Activated naive CD4-positive, alpha-beta T cell treated with anti-CD3 and anti-CD28 coated beads, Interleukin-2, amount 50 U/mL, for 24 hours (primary cell): ENCODE results near the gene PLA2G5.

Experiments used
- H3K27ac Mint-ChIP-seq: one replicate; pipeline ENCODE4 v1.8.0; 2021; ENCODE audit warnings: mild to moderate bottlenecking, mixed read lengths
- H3K27me3 Mint-ChIP-seq: one replicate; pipeline ENCODE4 v1.8.0; 2021; ENCODE audit warnings: mixed read lengths
- H3K36me3 Mint-ChIP-seq: one replicate; pipeline ENCODE4 v1.8.0; 2021; ENCODE audit warnings: mixed read lengths
- H3K4me1 Mint-ChIP-seq: one replicate; pipeline ENCODE4 v1.8.0; 2021; ENCODE audit warnings: mixed read lengths
- H3K4me3 Mint-ChIP-seq: one replicate; pipeline ENCODE4 v1.8.0; 2021; ENCODE audit warnings: mild to moderate bottlenecking, mixed read lengths
- H3K9me3 Mint-ChIP-seq: one replicate; pipeline ENCODE4 v1.8.0; 2021; ENCODE audit warnings: mixed read lengths

PLA2G5 gene

DNA sequence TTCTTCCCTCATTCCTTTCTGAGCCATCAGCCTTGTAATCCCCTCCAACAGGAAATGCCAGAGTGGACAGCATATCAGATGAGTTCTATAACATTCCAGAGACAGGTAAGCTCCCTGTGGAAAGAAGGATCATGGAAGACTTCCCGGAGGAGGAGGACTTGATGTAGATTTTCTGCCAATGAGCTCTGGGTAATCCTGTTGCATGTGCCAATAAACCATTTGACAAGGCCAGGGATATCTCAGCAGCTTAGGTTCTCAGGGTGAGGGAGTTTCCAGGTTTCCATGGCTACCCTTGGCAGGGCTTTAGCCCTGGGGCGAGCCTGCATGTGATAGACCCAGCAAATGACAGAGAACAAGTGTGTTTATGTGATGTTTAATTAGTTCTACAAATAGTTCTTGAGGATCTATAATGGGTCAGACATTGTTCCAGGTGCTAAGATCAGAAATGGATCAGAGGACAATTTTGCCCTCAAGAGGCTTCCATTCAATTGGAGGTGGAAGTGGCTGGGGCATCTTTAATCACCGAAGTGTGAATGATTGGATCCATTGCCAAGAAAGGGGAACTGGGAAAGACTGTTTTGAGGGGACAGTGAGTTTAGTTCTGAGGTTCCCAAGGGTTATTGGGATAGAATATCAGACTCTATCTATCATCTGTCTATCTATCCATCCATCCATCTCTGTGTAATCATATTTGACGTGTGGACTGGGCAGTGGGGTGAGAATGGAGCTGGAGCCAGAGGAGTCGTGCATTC, 6.9 kb downstream of the PLA2G5 start:
- no peak overlapping the region for H3K4me3 Mint-ChIP-seq
- no peak overlapping the region for H3K27ac Mint-ChIP-seq
- peaks cover 3% of the 10 kb centered on the region for H3K27me3 Mint-ChIP-seq
- no peaks in the 10 kb centered on the region for H3K9me3 Mint-ChIP-seq
- peaks cover 16% of the 10 kb centered on the region for H3K4me1 Mint-ChIP-seq
- H3K36me3 Mint-ChIP-seq: no peaks in the 10 kb centered on the region

DNA sequence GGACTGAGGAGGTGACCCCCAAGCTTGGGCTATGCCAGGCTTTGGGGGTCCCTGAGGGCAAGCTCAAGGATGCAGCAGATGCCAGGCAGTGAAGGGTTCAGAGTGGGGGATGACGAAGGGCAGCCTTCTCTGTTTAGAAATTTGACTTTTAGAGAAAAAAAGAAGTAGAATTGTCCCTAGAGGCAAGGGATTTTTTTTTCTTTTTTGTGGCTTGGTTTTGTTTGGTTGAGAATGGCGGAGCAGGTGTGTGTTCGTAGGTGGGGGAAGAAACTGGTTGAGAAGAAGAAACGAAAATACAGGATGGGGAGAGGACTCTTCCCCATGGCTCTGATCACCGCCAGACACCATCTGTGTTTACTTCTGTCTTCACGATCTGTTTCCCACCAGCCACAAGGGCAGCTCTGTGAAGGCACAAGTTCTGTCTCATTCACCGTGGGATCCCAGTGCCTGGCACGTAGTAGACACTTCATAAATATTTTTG, 8.2 kb downstream of the PLA2G5 start:
- Mint-ChIP-seq H3K36me3 (no peaks in the 10 kb centered on the region), H3K4me1 (peaks cover 16% of the 10 kb centered on the region), H3K9me3 (no peaks in the 10 kb centered on the region), H3K4me3 (no peak overlapping the region), H3K27ac (no peak overlapping the region), H3K27me3 (peaks cover 3% of the 10 kb centered on the region)

GRCh38 chr1:20078711-20079110, 8.7 kb downstream of the PLA2G5 start:
- peaks cover 3% of the 10 kb centered on the region for H3K27me3 Mint-ChIP-seq
- H3K27ac Mint-ChIP-seq: no peak overlapping the region
- no peak overlapping the region for H3K4me3 Mint-ChIP-seq
- no peaks in the 10 kb centered on the region for H3K9me3 Mint-ChIP-seq
- H3K36me3 Mint-ChIP-seq: no peaks in the 10 kb centered on the region
- H3K4me1 Mint-ChIP-seq: peaks cover 16% of the 10 kb centered on the region

DNA sequence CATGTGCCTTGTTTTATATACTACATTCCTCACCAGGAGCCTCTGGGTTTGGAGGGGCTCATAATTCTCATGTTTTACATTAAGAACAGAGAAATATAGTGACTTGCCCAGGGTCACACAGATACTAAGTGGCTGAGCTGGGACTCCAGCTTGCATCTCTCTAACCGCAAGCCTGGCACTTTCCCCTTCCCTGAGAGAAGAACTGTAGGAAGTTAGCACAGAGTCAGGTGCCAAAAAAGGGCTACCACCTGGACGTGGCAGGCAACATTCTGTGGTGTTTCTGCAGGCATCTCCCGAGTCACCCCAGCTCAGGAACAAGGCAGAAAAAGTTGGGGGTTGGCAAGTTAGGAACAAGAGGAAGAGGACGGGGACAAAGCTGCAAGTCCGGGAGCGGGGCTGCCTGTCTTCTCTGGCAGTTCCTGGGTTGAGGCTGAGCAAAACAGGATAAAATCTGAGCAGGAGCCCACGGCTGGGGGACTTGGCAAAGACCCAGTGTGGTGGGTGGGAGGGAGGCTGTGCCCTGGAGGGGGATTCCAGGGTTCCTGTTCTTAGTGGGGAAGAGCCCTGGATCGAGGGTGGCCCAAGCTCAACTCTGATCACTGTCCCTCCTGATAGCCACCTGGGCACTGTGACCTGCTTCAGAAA, 9.8 kb downstream of the PLA2G5 start:
- Mint-ChIP-seq H3K27ac (no peak overlapping the region), H3K4me3 (no peak overlapping the region), H3K27me3 (peaks cover 3% of the 10 kb centered on the region), H3K9me3 (no peaks in the 10 kb centered on the region), H3K36me3 (no peaks in the 10 kb centered on the region), H3K4me1 (peaks cover 16% of the 10 kb centered on the region)

- H3K27ac Mint-ChIP-seq: no peak overlapping the region
- H3K4me3 Mint-ChIP-seq: no peak overlapping the region
- H3K36me3 Mint-ChIP-seq: no peaks in the 10 kb centered on the region
- peaks cover 16% of the 10 kb centered on the region for H3K4me1 Mint-ChIP-seq
- H3K27me3 Mint-ChIP-seq: peaks cover 3% of the 10 kb centered on the region
- H3K9me3 Mint-ChIP-seq: no peaks in the 10 kb centered on the region
These were observed 10.7 kb downstream of the PLA2G5 start for GRCh38 chr1:20080441-20081352.

GRCh38 chr1:20081353-20081810, 11.4 kb downstream of the PLA2G5 start:
- no peaks in the 10 kb centered on the region for H3K9me3 Mint-ChIP-seq
- no peak overlapping the region for H3K27ac Mint-ChIP-seq
- no peaks in the 10 kb centered on the region for H3K36me3 Mint-ChIP-seq
- H3K4me3 Mint-ChIP-seq: no peak overlapping the region
- peaks cover 16% of the 10 kb centered on the region for H3K4me1 Mint-ChIP-seq
- H3K27me3 Mint-ChIP-seq: peaks cover 3% of the 10 kb centered on the region

DNA sequence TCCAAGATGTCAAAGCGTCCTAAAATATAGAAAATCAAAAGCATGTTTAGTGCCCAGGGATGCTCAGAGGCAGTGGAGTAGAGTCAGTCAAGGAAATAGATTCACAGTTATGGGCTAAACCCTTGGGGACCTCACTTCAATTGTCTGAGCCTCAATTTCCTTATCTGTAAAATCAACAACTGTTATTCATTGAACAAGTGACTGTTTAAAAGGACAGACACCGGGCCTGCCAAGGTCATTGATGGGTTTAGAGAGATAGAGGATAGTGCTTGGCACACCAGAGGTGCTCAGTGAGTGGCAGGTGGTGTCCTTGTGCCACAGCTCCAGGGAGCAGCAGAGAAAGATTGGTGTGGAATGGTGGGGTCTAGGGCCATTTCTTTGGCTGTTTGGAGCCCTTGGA, 12.8 kb downstream of the PLA2G5 start:
- H3K27ac Mint-ChIP-seq: no peak overlapping the region
- no peak overlapping the region for H3K4me3 Mint-ChIP-seq
- peaks cover 3% of the 10 kb centered on the region for H3K27me3 Mint-ChIP-seq
- no peaks in the 10 kb centered on the region for H3K36me3 Mint-ChIP-seq
- H3K9me3 Mint-ChIP-seq: no peaks in the 10 kb centered on the region
- H3K4me1 Mint-ChIP-seq: peaks cover 15% of the 10 kb centered on the region

DNA sequence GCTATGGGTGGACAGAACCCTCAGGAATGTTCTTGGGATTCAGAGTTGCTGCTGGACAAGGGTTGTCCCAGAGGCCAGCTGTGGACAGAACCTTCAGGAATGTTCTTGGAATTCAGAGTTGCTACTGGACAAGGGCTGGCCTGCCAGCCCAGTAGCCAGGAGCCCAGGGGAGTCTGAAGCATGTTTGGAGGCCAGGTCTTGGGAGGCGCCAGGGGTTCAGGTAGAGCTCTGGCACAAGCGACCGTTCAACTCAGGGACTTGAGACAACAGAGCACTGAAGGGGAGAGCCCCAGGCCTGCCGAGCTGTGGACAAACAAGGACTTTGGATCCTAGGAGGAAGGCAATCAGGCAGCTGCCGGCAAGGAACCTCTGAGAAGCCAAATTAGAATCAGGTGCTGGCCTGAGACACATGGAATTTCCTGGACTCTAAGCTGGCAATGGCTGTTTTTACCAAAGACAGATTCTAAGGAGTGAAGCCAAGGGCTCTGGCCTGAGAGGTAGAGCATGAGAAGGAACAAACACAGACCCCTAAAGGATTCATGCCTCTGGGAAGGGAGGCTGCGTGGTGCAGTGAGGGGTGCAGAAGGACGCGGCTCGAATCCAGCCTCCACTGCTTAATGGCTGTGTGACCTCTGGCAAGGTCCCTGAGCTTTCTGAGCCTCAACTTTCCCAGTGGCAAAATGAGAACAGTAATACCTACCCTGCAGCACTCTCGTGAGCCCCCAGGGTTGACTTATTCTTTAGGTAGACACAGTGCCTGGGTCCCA, 13.4 kb downstream of the PLA2G5 start:
- H3K9me3 Mint-ChIP-seq: no peaks in the 10 kb centered on the region
- H3K36me3 Mint-ChIP-seq: no peaks in the 10 kb centered on the region
- peaks cover 3% of the 10 kb centered on the region for H3K27me3 Mint-ChIP-seq
- no peak overlapping the region for H3K4me3 Mint-ChIP-seq
- H3K27ac Mint-ChIP-seq: no peak overlapping the region
- peaks cover 9% of the 10 kb centered on the region for H3K4me1 Mint-ChIP-seq

DNA sequence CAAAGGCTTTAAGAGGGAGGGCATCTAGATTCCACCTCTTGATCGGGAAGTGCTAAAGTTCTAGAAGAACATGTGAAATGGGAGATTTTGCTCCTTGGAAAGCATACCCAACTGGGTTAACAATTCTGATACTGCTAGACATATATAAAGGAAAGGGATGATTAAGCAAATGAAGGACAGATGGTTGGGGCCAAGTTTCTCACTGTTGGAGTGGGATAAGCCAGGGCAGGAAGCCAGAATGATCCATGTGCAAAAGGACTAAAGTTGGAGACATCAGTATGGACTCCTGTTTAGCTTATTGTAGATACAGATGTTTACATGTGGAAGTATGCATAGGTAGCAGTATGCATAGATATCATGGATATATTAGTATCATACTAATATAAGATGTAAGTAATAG, 16.8 kb downstream of the PLA2G5 start:
- H3K9me3 Mint-ChIP-seq: no peaks in the 10 kb centered on the region
- H3K36me3 Mint-ChIP-seq: no peaks in the 10 kb centered on the region
- no peak overlapping the region for H3K27ac Mint-ChIP-seq
- no peaks in the 10 kb centered on the region for H3K27me3 Mint-ChIP-seq
- no peak overlapping the region for H3K4me3 Mint-ChIP-seq
- no peaks in the 10 kb centered on the region for H3K4me1 Mint-ChIP-seq

GRCh38 chr1:20087668-20088067, 17.7 kb downstream of the PLA2G5 start:
- H3K36me3 Mint-ChIP-seq: no peaks in the 10 kb centered on the region
- H3K4me3 Mint-ChIP-seq: no peak overlapping the region
- no peaks in the 10 kb centered on the region for H3K4me1 Mint-ChIP-seq
- H3K27me3 Mint-ChIP-seq: no peaks in the 10 kb centered on the region
- no peaks in the 10 kb centered on the region for H3K9me3 Mint-ChIP-seq
- no peak overlapping the region for H3K27ac Mint-ChIP-seq

- no peaks in the 10 kb centered on the region for H3K4me1 Mint-ChIP-seq
- no peak overlapping the region for H3K4me3 Mint-ChIP-seq
- no peaks in the 10 kb centered on the region for H3K36me3 Mint-ChIP-seq
- H3K27me3 Mint-ChIP-seq: no peaks in the 10 kb centered on the region
- H3K27ac Mint-ChIP-seq: no peak overlapping the region
- H3K9me3 Mint-ChIP-seq: no peaks in the 10 kb centered on the region
These were observed 19.5 kb downstream of the PLA2G5 start for GRCh38 chr1:20089328-20090077.

DNA sequence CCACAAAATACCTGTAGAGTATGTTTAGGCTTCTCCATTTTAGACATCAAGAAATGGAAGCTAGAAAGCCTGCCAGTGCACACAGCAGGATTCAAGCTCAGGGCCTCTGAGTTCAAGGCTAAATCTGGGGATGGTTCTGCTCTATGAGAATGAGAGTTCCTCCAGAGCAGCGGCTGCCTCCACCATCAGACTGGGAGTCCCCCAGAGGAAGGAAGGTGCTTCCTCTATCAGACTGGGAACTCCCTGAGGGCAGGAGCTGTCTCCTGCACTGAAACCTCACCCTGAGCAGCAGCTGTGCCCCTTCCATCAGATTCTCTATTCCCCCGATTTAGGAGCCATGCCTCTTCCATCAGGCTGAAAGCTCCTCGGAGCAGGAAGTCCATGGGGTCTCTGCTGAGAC, 20.1 kb downstream of the PLA2G5 start:
- Mint-ChIP-seq H3K4me1 (no peaks in the 10 kb centered on the region), H3K9me3 (no peaks in the 10 kb centered on the region), H3K4me3 (no peak overlapping the region), H3K27me3 (no peaks in the 10 kb centered on the region), H3K36me3 (no peaks in the 10 kb centered on the region), H3K27ac (no peak overlapping the region)

GRCh38 chr1:20090641-20091040, 20.6 kb downstream of the PLA2G5 start:
- Mint-ChIP-seq H3K27ac (no peak overlapping the region), H3K36me3 (no peaks in the 10 kb centered on the region), H3K4me3 (no peak overlapping the region), H3K27me3 (no peaks in the 10 kb centered on the region), H3K4me1 (no peaks in the 10 kb centered on the region), H3K9me3 (no peaks in the 10 kb centered on the region)

GRCh38 chr1:20093303-20093702, 23.3 kb downstream of the PLA2G5 start:
- H3K9me3 Mint-ChIP-seq: no peaks in the 10 kb centered on the region
- H3K27me3 Mint-ChIP-seq: no peaks in the 10 kb centered on the region
- no peak overlapping the region for H3K27ac Mint-ChIP-seq
- no peaks in the 10 kb centered on the region for H3K4me1 Mint-ChIP-seq
- no peak overlapping the region for H3K4me3 Mint-ChIP-seq
- no peaks in the 10 kb centered on the region for H3K36me3 Mint-ChIP-seq
